Mucosa of descending colon (tissue), 3 donors: ENCODE data around the gene RNU6-1. TPM values are rescaled to one million over a fixed set of nuclear protein-coding genes. Genes with fewer than 3 reads are reported as not detected.

Experiments used
- ATAC-seq: fragments of 200-7000 bp; cut with Tn5 transposase; one replicate; pipeline ENCODE4 v1.9.1; 2020; ENCODE audit warnings: mild to moderate bottlenecking, moderate library complexity
- DNase-seq, 3 donors: peaks; one replicate each; pipeline ENCODE4 v3.0.0-alpha.2; 2020
- H3K36me3 ChIP-seq: fragments of 200-600 bp; one replicate; pipeline ENCODE4 v1.8.0; 2021; ENCODE audit warnings: low read depth, mild to moderate bottlenecking
- H3K4me1 ChIP-seq: fragments of 200-600 bp; one replicate; pipeline ENCODE4 v1.8.0; 2021; ENCODE audit warnings: low read depth, mild to moderate bottlenecking
- H3K4me3 ChIP-seq: fragments of 200-600 bp; one replicate; pipeline ENCODE4 v1.8.0; 2021; ENCODE audit warnings: mild to moderate bottlenecking
- H3K9me3 ChIP-seq: fragments of 200-600 bp; one replicate; pipeline ENCODE4 v1.8.0; 2021; ENCODE audit warnings: mild to moderate bottlenecking
- intact Hi-C, 2 donors: fragments of 100-400 bp; cut with DNase I in 1 of 2; cut with micrococcal nuclease in 1 of 2; formaldehyde crosslinking; loops; one replicate each; pipeline versions ENCODE4 v1.11.0 to v1.11.1; 2022; cut with DNase I, micrococcal nuclease
- total RNA-seq, 3 donors: library from RNA; stranded (reverse); fragmentation: NEBNext Ultra II Directional in 2 of 3; extraction: Animal tissue kit (Norgen Biotek cat#: 25700) in 2 of 3; gene quantifications; one replicate each; pipeline versions ENCODE4 v1.2.1 to v1.2.4, GENCODE V29; 2021 to 2023
- TF ChIP-seq, protein P1 (sequence below): fragments of 200-600 bp; IDR thresholded peaks from one replicate; pipeline ENCODE4 v1.8.0; 2022; ENCODE audit warnings: antibody characterized with exemption, mild to moderate bottlenecking
- donor health status: DM: no; HTN: no; CAD: no; lungs with moderate emphysema.
- donor health status: DM: no; HTN: no; CAD: no.
- donor health status: DM: no; HTN: yes; CAD: no.

Gene RNU6-1
- total RNA-seq, 3 donors from 2014 or later: not detected

DNA sequence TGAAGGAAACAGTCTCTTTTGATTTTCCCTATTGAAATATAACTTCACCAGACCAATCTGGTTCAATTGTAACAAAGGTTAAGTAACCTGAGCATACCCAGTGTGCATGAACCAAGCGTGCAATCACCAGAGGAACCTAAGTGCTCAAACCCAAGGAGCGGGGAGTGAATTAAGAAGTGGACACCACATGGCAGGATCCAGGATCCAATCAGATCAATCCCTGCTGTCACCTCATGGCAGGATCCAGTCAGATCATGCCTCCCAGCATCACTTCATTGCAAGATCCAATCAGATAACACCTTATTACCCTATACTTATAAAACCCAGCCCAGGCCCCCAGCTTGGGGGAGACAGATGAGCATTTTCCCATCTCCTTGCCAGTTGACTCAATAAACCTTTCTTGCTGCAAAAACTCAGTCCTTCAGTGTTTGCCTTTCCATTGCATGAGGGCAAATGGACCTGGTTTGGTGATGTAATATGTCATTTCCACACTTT is 38.9 kb upstream of the RNU6-1 start:
- Histone ChIP-seq H3K9me3 (no peaks in the 10 kb centered on the region), H3K36me3 (no peaks in the 10 kb centered on the region), H3K4me1 (no peaks in the 10 kb centered on the region), H3K4me3 (no peak overlapping the region)
- ATAC-seq (no peak), DNase-seq (no peak)
- TF ChIP-seq, protein P1, sequence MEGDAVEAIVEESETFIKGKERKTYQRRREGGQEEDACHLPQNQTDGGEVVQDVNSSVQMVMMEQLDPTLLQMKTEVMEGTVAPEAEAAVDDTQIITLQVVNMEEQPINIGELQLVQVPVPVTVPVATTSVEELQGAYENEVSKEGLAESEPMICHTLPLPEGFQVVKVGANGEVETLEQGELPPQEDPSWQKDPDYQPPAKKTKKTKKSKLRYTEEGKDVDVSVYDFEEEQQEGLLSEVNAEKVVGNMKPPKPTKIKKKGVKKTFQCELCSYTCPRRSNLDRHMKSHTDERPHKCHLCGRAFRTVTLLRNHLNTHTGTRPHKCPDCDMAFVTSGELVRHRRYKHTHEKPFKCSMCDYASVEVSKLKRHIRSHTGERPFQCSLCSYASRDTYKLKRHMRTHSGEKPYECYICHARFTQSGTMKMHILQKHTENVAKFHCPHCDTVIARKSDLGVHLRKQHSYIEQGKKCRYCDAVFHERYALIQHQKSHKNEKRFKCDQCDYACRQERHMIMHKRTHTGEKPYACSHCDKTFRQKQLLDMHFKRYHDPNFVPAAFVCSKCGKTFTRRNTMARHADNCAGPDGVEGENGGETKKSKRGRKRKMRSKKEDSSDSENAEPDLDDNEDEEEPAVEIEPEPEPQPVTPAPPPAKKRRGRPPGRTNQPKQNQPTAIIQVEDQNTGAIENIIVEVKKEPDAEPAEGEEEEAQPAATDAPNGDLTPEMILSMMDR: no peak
- intact Hi-C loops: no loop called here

DNA sequence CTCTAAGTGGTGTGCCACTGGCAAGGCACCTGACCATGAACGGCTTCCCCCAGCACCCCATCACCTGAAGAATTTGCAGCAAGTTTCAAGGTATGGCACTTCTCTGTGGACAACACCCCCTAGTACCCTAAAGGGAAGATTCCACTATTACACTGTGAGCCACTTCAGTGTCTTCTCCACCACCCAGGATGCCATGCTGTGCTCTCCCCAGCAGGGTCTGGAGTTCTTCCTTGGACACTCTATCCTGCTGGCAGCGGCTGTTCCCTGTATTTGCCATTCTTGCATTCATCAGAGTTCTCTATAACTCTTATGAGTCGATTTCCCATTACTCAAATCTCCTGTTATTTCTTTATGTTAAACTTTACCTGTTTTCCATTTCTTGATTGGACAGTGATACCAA is 33.9 kb upstream of the RNU6-1 start:
- intact Hi-C loops: no loop called here
- TF ChIP-seq, protein P1: no peak
- Histone ChIP-seq H3K9me3 (no peaks in the 10 kb centered on the region), H3K4me1 (no peaks in the 10 kb centered on the region), H3K36me3 (no peaks in the 10 kb centered on the region), H3K4me3 (no peak overlapping the region)
- DNase-seq (no peak), ATAC-seq (no peak)

DNA sequence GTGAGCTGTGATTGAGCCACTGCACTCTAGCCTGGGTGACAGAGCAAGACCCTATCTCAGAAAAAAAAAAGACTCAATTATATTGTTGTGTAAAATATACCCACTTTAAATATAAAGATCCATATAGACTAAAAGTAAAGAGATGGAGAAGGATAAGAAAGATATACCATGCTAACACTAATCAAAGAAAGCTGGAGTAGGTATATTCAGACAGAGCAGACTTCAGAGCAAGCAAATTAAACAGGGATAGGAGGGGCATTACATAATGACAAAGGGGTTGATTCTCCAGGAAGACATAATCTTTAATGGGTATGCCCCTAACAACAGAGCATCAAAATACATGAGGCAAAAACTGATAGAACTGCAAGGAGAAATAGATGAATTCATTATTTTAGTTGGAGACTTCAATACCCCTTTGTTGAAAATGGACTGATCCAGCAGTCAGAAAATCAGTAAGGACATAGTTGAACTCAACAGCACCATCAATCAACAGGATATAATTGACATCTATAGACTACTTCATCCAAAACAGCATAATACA is 31.1 kb upstream of the RNU6-1 start:
- Histone ChIP-seq H3K4me1 (no peaks in the 10 kb centered on the region), H3K4me3 (no peak overlapping the region), H3K36me3 (no peaks in the 10 kb centered on the region), H3K9me3 (no peaks in the 10 kb centered on the region)
- TF ChIP-seq, protein P1: no peak
- DNase-seq: no peak
- intact Hi-C loops: no loop called here
- ATAC-seq: no peak

DNA sequence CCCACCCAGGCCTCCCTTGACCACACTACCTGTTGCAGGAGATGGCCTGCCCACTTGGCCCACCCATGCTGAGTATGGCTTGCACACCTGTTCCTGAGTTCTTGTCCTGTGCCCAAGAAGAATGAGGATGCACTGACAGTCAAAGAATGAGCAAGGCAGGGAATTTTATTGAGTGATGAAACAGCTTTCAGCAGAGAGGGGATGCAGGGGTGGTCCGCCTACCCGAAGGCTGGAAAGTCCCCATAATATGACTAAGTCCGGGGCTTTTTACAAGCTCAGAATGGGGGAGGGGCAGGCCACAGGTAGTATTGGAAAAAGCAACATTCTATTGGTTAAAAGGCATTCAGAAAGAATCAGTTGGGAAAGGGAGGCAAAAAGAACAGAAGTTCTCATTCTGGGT is 29.9 kb upstream of the RNU6-1 start:
- Histone ChIP-seq H3K4me3 (no peak overlapping the region), H3K36me3 (no peaks in the 10 kb centered on the region), H3K4me1 (no peaks in the 10 kb centered on the region), H3K9me3 (no peaks in the 10 kb centered on the region)
- TF ChIP-seq, protein P1: no peak
- intact Hi-C loops: loop anchor here in 1 of 2 donors (10.0 kb wide), 2 partner anchors 185 to 285 kb away; partner anchors contain the start of gene PIAS1
- no peak for ATAC-seq
- no peak for DNase-seq

DNA sequence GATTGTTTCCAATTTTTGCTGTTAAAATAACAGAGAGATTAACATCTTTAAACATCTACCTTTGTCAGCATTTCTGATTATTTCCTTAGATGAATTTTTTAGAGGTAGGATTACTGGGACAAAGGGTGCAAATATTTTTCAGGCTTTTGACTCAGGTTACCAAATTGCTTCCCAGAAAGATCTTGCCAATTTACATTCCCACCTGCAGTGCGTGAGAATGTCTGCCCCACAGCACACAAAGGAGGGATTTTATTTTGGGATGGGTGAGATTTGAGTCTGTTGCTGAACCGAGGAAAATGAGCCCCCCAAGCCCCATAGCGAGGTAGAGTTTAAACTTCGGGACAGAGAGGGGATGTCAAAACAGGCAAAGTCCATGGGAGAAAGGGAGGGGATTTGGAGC is 25.9 kb upstream of the RNU6-1 start:
- intact Hi-C loops: loop anchor here in 1 of 2 donors (10.0 kb wide), 2 partner anchors 189 to 289 kb away; partner anchors contain the start of gene PIAS1
- no peaks in the 10 kb centered on the region for H3K9me3 ChIP-seq
- ATAC-seq: no peak
- no peak overlapping the region for H3K4me3 ChIP-seq
- TF ChIP-seq, protein P1: no peak
- DNase-seq: no peak
- H3K4me1 ChIP-seq: no peaks in the 10 kb centered on the region
- H3K36me3 ChIP-seq: no peaks in the 10 kb centered on the region

DNA sequence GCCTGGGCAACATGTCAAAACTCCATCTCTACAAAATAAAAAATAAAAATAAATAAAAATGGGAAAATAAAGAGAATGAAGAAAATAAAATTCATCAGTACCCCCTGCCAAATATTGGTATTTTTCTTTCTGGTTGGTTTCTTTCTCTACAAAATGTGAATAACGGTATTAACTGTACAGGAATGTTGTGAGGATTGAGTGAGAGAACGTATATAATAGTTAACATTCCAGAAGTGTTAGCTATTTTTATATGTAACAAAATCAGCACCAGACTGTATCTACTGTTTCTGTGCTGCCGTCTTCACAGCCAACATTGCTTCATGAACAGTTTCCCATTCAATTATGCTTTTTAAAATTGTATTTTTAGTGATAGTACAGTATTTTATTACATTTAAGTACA is 25.5 kb upstream of the RNU6-1 start:
- TF ChIP-seq, protein P1: no peak
- Histone ChIP-seq H3K9me3 (no peaks in the 10 kb centered on the region), H3K36me3 (no peaks in the 10 kb centered on the region), H3K4me3 (no peak overlapping the region), H3K4me1 (no peaks in the 10 kb centered on the region)
- no peak for ATAC-seq
- intact Hi-C loops: loop anchor here in 1 of 2 donors (10.0 kb wide), 2 partner anchors 189 to 289 kb away; partner anchors contain the start of gene PIAS1
- no peak for DNase-seq
